Measurements from ENCODE around the gene VOPP1. TPM values are rescaled to one million over a fixed set of nuclear protein-coding genes. Genes with fewer than 3 reads are reported as not detected.

The VOPP1 gene
- total RNA-seq, 4 donors from 2014 or later, result 15.7 to 24.9 (median 20.3) TPM

DNA sequence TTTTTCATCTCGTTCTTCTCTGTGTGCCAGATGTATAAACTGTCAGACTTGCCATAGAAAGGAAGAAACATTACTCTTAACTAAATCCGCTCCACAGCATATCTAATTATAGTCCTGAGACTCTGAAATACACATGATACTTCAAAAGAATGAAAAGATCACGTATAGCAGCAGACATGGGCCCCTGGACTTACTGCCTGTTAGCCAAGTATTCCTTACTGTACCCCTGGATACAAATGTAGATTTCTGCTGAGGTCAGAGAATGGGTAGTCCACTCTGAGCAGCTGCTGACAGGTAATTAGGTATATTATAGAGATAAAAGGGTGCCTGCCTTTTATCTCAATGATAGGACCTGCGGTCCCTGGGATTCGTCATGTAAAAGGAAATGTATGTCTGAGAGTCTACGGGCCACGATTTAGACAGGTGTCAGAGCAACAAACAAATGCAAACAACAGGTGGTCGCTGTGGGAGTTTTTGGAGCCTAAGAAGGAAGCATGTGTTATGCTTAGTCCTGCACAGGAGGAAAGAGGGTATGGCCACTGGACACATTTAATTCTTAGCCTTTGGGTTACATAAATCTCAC, 69.4 kb downstream of the VOPP1 start:
- no peak for DNase-seq (ENCODE audit: low spot score in 2 of 2)
- 89% methylated on average over 8 of the region's 8 CpGs for WGBS
- TF ChIP-seq POLR2AphosphoS5 (IDR thresholded peaks at IDR 0.05) (no peak), POLR2A (IDR thresholded peaks at IDR 0.05) (no peak), EP300 (IDR thresholded peaks at IDR 0.05) (no peak)
- TF ChIP-seq, protein P1, sequence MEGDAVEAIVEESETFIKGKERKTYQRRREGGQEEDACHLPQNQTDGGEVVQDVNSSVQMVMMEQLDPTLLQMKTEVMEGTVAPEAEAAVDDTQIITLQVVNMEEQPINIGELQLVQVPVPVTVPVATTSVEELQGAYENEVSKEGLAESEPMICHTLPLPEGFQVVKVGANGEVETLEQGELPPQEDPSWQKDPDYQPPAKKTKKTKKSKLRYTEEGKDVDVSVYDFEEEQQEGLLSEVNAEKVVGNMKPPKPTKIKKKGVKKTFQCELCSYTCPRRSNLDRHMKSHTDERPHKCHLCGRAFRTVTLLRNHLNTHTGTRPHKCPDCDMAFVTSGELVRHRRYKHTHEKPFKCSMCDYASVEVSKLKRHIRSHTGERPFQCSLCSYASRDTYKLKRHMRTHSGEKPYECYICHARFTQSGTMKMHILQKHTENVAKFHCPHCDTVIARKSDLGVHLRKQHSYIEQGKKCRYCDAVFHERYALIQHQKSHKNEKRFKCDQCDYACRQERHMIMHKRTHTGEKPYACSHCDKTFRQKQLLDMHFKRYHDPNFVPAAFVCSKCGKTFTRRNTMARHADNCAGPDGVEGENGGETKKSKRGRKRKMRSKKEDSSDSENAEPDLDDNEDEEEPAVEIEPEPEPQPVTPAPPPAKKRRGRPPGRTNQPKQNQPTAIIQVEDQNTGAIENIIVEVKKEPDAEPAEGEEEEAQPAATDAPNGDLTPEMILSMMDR (IDR thresholded peaks at IDR 0.05), result no peak
- no peaks in the 10 kb centered on the region for H3K4me1 ChIP-seq
- H3K36me3 ChIP-seq, result peaks cover under 1% of the 10 kb centered on the region
- no peaks in the 10 kb centered on the region for H3K9me3 ChIP-seq
- no peak overlapping the region for H3K4me3 ChIP-seq
- no peak overlapping the region for H3K27ac ChIP-seq
- H3K27me3 ChIP-seq, result no peaks in the 10 kb centered on the region

DNA sequence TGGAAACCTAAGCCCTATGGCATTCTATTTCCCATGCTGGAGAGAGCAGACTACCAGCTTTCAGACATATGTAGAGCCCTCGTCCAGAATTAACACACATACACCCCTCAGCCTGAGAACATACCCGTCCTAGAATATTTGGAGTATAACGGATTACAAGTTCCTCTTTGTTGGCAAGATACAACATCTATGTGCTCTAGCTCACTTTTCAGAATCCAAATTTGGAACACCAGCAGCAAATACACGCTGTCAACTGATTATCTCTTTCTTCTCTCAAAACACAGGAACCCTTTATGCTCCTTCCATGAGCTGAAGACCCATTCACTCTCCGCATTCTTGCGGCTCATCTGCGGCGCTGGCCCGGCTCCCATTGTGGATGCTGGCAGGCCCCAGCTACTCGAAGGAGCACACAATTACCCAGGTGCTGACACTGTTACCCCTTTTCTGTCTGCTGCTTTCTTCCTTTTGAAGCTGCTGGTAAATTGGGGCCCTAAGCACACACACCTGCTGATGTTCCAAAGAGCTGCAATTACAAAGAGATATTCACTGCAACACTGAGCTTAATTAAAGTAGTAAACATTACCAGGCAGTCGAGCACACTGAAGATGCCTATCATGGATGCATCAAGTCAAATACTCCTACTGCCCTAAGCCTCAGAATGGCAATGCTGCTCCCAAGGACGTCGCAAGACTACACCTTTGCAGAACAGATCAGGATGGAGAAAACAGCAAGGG, 70.0 kb downstream of the VOPP1 start:
- Histone ChIP-seq H3K27me3 (no peaks in the 10 kb centered on the region), H3K27ac (no peak overlapping the region), H3K9me3 (no peaks in the 10 kb centered on the region), H3K4me3 (no peak overlapping the region), H3K4me1 (no peaks in the 10 kb centered on the region), H3K36me3 (peaks cover 2% of the 10 kb centered on the region)
- no peak for DNase-seq (ENCODE audit: low spot score in 2 of 2)
- 86% methylated on average over 13 of the region's 13 CpGs for WGBS
- TF ChIP-seq POLR2AphosphoS5 (IDR thresholded peaks at IDR 0.05), result no peak
- TF ChIP-seq POLR2A (IDR thresholded peaks at IDR 0.05), result no peak
- TF ChIP-seq, protein P1 (IDR thresholded peaks at IDR 0.05), result no peak
- TF ChIP-seq EP300 (IDR thresholded peaks at IDR 0.05), result no peak

DNA sequence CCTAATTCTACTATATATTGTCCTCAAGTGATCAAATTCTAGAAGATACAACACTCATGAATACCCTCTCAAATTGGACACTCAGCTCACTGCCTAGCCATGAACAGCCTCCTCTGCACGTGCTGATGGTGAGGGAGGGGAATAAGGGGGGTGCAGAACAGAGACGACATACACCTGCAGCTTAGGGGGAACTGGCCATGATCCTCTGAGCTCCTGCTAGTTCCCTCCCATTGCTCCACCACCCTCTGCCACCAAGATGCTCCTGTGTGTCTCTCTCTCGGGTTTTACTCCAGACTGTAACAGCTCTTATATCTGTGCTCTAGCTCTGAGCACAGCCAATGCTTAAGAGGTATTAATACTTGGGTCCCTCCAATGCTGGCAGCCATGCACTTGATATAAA, 70.7 kb downstream of the VOPP1 start:
- no peak overlapping the region for H3K27ac ChIP-seq
- no peak for DNase-seq (ENCODE audit: low spot score in 2 of 2)
- peaks cover 8% of the 10 kb centered on the region for H3K36me3 ChIP-seq
- no peak overlapping the region for H3K4me3 ChIP-seq
- H3K27me3 ChIP-seq, result no peaks in the 10 kb centered on the region
- no peaks in the 10 kb centered on the region for H3K4me1 ChIP-seq
- WGBS, result 58% methylated on average over 3 of the region's 3 CpGs
- H3K9me3 ChIP-seq, result no peaks in the 10 kb centered on the region
- no peak for TF ChIP-seq EP300 (IDR thresholded peaks at IDR 0.05)
- TF ChIP-seq, protein P1 (IDR thresholded peaks at IDR 0.05), result no peak
- no peak for TF ChIP-seq POLR2A (IDR thresholded peaks at IDR 0.05)

DNA sequence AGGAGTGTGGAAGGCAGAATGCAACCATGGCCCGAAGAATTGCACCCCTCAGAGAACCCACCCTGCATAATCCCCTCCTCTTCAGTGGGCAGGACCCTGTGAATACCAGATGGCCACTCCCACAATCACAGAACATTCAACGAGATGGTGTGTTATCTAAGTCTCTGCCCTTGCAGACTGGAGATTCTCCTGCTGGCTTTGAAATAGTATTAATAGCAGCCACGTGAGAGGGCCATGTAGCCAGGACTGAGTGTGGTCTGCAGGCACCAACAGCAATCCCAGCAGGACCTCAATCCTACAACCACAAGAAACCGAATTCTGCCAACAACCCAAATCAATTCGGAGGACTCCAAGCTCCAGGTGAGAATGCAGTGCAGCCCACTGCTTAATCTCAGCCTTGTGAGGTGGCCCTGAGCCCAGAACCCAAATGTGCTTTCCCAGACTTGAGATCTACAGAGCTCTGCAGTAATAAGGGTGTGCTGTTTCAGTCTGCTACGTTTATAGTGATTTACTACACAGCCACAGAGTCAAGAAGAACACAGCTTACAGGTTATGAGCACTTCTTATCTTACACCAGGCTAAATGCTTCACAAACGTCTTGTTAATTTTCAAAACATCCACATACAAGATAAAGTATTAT, 72.1 kb downstream of the VOPP1 start:
- WGBS, result 83% methylated on average over 7 of the region's 7 CpGs
- TF ChIP-seq POLR2A (IDR thresholded peaks at IDR 0.05), result no peak
- TF ChIP-seq, protein P1 (IDR thresholded peaks at IDR 0.05), result no peak
- TF ChIP-seq EP300 (IDR thresholded peaks at IDR 0.05), result no peak
- TF ChIP-seq POLR2AphosphoS5 (IDR thresholded peaks at IDR 0.05), result no peak
- Histone ChIP-seq H3K9me3 (no peaks in the 10 kb centered on the region), H3K4me3 (no peak overlapping the region), H3K27me3 (no peaks in the 10 kb centered on the region), H3K4me1 (no peaks in the 10 kb centered on the region), H3K36me3 (peaks cover 17% of the 10 kb centered on the region), H3K27ac (no peak overlapping the region)
- DNase-seq (ENCODE audit: low spot score in 2 of 2), result no peak

DNA sequence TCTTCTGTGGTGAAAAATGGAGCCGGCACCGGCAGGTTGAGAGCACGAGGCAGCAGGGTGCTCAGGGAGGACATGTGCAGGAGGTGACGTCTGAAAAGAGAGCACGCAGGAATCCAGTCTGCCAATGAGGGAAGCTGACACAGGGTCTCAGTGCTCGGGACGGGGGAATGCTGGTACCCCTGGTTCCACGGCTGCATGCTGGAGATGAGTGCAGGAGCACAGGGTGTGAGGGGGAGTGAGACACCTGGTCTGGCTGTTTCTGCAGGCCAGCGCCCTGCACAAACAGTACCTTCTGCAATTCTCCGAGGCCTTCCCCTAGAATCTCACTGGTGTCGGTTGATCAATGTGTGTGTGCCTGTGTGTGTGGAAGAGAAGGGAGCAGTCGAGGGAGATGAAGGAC, 72.7 kb downstream of the VOPP1 start:
- Histone ChIP-seq H3K27ac (no peak overlapping the region), H3K27me3 (no peaks in the 10 kb centered on the region), H3K36me3 (peaks cover 17% of the 10 kb centered on the region), H3K9me3 (no peaks in the 10 kb centered on the region), H3K4me1 (no peaks in the 10 kb centered on the region), H3K4me3 (no peak overlapping the region)
- TF ChIP-seq POLR2A (IDR thresholded peaks at IDR 0.05) (no peak), POLR2AphosphoS5 (IDR thresholded peaks at IDR 0.05) (no peak), EP300 (IDR thresholded peaks at IDR 0.05) (no peak)
- TF ChIP-seq, protein P1 (IDR thresholded peaks at IDR 0.05), result no peak
- WGBS, result 95% methylated on average over 12 of the region's 12 CpGs
- no peak for DNase-seq (ENCODE audit: low spot score in 2 of 2)

Data from suprapubic skin (tissue), 4 donors.